IPS DF 4.7 (cell line): ENCODE data around the gene DAB2IP.

Experiments used
- DNase-seq: peaks from one replicate; pipeline ENCODE4 v3.0.0-alpha.2; 2013; ENCODE audit warnings: low spot score; ENCODE audit errors: extremely low read depth

Gene DAB2IP

DNA sequence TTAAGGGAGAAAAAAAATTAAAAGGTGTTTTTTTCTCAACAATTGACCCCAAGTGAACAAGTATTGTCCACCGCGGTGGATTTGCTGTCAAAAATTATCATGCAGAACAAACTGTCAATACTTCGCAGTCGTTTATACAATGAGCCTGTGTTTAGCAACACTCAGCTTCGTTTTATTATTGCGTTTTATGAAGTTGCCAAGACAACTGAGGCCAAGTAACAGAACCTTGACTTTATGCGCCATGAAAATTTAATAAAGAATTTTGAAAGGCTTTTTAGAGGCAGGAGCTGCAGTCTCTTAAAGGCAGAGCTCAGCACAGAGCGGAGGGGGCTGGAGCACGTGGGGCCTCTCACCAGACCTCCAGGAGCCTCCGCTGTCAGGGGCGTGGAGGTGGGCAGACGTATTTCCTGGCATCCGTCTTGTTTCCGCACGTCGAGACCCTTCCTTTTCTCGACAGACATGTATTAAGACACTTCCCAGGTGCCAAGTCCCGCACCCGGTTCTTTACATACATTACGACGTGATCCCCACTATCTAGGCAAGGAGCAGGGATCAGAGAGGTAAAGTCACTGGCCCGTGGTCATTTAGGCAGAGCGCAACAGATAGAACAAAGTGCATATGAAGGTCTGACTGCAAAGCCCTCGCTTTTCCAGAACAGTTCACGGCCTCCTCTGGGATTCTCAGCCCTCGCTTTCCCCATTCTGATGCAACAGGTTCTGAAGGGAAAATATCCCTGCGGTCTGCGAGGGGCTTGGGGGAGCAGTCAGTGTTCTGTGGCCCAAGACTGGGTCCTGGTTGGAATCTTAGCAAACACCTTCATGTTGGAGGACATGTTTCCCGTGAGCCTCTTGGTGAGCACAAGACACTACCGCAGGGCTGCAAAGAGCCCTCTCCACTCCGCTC, 164.4 kb downstream of the DAB2IP start:
- DNase-seq, result no peak

DNA sequence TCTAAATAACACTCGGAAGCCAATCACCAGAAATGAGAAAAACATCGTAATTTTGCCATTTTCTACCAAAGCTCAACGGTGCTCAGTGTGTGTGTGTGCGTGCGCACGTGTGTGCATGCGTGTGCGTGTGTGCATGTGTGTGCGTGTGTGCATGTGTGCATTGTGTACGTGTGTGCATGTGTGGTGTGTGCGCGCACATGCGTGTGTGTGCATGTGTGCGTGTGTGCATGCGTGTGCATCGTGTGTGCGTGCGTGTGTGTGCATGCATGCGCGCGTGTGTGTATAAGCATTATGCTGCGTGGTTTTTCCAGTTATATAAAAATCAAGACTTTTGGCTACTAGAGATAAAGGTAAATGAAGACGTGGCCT, 165.0 kb downstream of the DAB2IP start:
- no peak for DNase-seq

DNA sequence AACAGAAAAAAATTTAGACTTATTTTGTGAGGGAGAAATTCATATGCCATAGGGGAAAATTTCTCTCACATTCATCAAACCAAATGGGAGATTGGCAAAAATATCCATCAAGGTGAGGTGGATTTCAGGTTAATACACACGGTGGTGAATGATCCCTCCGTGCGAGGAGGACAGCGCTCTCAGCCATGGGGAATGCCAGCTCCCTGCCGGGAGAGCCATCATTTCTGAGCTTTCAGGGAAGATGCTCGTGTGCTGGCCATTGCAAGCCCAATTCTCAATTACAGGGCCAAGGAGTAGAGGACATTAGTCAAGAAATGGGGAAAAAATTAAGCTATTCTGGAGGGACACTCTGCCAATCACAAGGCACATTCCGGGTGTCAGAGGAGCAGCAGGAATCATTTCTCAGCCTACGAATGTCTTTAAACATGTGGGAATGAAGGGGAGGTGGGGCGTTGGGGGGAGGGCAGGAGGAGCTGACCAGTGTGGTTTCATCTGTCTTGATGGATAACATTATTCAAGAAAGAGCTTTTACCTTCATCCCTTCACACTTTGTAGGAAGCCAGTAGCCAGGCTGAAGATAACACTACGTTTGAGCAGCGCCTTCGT, 165.5 kb downstream of the DAB2IP start:
- DNase-seq, result no peak

GRCh38 chr9:121817476-121817875, 166.0 kb downstream of the DAB2IP start:
- no peak for DNase-seq

GRCh38 chr9:121818016-121818661, 166.7 kb downstream of the DAB2IP start:
- DNase-seq, result no peak

DNA sequence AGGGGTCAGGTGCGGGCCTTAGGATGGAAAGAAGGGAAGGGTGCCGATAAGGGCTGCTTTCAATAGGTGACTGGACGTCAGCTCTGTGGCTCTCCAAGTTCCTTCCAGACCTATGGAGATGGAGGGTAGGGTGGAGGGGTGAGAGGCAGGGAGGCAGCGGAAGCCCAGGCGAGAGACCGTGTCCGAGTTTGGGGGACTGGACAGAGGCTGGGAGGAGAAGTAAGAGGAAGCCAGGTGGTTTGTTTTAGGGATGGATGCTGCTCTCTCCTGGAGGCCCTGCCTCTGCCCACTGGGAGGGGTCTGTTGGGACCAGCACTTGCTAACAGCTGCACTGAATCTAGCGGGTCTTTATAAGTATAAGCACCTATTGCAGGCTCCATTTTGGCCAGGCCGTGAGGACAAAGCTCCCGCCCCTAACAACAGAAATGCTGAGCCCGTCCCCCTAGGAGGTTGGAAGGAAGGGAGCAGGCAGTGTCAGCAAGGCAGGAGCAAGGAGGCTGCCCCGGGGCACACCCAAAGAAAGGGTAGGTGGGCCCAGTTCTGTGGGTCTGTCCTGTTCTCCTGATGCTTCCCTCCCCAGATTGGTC, 167.5 kb downstream of the DAB2IP start:
- no peak for DNase-seq

DNA sequence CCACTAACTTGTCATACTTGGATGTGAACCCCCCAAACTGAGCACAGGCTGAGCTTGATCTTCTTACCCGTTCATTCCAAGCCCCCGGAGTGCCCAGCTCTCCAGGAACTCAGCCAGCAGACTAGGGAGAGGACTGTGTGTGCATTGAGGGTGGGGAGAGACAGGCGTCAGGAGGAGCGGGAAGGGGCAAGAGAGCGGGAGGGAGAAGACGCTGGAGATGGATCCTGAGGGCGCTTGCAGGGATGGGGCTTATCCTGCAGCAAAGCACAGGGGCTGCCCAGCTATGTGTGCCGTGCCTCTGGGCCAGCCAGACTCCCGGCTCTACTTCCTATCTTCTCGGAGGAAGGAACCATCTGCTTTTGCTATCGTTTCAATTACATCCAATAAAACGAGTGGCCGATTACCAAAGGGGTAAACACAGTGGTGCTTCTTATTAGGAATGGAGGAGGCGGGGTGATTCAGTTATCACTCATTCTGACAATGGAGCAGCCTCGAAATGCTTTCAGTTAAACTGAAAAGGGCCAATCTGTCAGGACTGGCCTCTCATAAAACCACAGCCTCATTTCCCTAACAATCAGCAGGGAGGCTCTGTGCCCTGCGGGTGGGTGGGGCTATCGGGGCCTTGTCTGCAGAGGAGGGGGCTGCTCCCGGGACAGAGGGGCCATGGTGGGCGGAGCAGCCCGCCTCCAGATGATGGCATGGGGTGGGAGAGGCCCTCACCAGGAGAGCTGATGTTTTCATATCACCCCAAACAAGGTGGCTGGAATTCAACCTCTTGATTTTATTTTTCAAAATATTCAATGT, 168.2 kb downstream of the DAB2IP start:
- DNase-seq, result no peak

DNA sequence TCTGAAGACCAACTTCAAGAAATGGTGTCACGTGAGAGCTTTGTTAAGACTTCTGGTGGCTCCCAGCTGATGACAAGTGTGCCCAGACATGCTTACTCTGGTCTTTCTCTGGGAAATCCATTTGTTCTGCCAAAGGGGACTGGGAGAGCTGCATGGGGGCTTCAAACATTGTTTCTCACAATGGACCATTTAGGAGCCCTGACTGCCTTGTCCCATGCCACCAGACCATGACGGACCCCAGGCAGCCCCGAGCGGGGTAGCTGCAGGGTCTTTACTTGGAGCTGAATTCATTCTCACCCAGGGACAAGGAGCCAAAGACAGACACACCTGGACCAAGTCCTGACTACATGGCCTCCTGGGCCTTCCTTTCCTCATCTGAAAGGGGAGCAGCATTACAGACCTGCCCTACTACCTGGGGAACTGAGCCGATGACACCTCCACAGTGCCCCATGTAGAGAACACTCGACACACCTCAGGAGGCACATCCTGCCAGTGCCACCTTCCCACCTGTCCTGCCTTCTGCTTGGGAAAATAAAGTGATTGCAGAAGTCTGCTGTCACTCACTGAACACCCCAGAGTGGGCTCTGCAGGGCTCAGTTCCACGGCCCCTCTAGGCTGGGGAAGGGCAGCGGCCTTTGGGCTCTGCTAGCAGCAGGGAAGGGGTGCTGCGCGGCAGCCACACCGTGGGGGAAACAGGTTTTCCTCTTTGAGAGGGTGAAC, 169.0 kb downstream of the DAB2IP start:
- no peak for DNase-seq

DNA sequence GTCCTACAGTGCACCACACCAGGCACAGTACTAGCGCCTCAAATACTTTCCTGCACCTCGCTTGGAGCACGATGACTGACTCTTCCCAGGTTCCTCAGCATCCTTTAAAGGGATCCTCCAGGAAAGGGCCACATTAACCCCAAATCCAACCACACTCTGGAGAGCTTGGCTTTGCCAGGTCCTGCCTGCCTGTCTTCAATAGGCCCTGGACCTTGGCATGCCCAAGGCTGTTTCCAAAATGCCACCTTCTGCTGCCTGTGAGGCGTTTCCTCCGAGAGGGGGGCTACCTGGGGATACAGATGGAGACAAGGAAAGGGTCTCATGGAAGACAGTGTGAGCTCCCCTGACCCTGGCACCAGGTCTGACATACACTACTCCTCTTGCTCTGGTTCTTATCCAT, 169.9 kb downstream of the DAB2IP start:
- no peak for DNase-seq

DNA sequence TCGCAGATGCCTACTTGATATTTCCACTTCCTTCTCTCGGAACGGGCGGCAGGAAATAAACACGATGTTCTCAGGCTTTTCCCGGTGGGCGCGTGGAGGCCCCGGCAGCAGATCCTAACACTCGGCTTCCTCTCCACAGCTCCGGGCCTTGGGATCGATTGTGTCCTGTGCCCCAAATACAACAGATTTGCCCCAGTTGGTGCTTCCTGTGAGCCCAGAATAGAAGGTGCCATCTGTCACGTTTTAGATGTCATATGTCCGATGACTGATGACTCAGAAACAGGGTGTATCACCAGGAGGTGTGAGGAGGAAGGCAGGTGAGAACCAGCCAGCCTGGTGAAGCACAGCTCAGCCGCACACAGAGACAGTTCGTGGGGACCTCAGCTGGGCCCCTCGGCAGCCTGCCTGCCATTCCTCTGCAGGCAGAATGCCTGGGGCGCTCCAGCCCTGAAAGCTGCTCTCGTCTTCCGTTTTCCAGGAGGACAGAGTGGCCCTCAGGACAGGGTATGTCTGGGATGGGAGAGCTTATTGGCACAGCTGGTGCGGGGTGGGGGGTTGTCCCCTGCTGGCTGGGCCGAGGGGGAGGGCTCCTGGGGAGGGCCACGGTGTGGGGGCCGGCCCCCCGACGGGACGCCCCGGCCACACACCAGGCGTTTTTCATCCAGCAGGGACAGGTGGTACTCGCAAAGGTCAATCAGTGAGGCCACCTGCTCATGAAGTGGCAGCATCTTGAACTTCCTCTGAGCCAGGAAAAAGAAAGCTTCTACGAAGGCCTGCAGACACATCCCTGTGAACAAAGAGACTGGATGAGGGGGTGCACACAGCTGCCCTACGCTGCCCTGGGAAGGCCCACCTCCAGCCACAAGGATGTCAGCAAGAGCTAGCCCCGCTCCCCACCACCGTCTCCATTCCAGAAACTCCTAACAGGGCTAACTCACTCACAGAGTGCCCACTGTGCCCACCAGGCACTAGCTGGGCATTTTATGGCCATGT, 171.0 kb downstream of the DAB2IP start:
- DNase-seq, result no peak

- no peak for DNase-seq
These were observed 172.2 kb downstream of the DAB2IP start for GRCh38 chr9:121823451-121824169.

DNA sequence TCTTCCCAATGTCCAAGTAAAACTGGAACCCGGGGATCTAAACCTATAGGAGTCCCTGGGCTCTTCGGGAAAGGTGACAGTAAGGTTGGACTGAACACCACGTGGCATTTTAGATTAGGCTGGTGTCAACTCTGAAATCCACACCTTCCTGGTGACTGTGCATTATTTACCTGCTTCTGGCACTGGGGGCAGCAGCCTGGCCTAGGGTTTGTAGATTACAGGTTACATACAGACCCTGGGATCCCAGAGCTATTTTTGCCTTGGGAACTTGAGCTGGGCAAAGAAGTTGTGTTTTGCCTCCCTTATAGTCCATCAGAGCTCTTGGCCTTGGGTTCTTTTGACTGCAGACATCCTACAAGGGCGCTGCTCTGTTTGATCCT, 173.2 kb downstream of the DAB2IP start:
- DNase-seq, result no peak

GRCh38 chr9:121825031-121825691, 173.7 kb downstream of the DAB2IP start:
- DNase-seq, result no peak

DNA sequence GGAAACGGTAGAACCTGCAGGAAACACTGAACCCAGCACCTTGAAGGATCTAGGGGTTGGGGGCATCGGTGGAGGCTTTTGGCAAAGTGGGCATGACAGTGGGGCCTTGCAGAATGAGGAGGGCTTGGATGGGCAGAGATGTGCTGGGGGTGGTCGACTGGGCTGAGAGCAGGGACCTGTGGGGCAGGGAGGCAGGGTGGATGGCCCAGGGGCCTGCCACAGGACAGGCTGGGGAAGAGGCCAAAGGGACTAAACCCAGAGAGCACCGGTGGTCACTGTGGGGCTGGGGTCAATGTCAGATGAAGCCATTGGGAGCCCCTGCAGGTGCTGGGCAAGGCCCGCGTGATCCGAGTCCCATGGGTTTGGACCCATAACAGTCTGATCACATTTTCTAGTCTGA, 175.3 kb downstream of the DAB2IP start:
- DNase-seq, result no peak

DNA sequence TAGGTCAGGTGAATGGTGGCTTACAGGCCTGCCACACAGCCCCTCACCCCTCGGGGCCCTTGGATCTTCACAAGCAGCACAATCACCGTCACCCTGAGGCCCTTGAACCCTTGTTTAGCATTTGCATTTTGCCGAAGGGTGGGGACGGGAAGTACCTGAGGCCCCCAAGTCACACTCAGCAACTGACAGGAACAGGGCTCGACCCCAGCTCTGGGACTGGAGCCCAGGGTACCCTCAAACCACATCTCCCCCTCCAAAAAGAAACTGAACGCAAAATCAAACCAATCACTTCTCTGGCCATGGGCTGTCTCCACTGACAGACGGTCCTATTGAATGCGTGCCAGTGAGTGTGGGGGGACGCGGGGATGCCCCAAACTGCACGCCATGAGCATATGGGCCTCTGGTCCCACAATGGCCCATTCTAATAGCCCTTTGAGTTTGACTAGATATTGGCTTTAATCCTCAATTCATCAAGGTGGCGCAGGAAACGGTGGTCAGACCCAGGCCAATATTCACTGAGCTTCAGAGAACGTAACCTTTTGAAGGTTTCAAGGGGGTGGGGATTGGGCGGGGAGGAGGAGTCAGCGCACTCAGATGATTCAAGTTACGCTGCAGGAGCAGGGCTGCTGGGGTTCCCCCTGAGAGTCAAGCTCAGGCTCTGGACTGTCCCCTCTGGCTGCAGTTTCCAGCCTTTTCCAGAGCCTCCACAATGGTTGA, 176.0 kb downstream of the DAB2IP start:
- DNase-seq, result no peak

DNA sequence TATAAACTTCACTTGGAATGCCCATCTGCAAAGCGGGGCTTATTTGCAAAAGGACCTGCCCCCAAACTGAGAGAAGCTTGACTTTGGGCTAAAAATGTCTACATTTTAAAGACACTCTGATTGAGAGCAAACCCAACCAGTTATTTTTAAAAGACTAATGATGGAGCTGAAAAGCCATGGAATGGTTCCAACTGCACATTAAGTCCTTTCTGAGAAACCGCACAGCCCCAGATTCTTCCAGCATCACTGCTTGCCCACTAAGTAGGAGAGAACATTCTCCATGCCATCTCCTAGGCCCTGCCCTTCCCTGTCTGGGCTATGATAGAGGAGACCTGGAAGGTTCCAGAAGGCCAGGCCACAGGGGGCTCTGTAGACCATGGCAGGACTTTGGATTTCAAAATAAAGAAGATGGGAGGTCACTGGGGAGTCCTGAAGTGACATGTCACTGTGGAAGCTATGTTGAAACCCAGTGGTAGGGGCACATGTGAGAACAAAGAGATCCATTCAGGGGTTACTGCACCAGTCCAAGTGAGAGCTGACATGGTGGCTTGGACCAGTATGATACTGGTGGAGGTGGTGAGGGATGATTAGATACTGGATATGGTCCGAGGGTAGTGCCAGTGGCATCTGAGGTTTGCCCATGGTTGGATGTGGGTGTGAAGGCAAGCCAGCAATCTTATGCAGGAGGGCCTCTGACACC, 179.2 kb downstream of the DAB2IP start:
- no peak for DNase-seq

DNA sequence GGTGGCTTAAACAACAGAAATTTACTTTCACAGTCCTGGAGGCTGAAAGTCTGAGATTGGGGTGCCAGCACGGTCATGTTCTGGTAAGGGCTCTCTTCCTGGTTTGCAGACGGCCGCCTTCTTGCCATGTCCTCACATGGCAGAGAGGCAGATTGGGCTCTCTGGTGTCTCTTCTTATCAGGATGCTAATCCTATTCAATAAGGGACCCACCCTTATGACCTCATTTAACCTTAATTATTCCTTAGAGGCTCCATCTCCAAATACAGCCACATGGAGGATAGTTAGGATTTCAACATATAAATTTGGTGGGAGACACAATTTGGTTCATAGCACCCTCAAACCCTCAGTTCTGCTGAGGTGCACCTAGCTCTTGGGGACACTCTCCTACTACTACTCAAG, 180.4 kb downstream of the DAB2IP start:
- DNase-seq, result no peak
